Suprapubic skin (tissue), 4 donors: ENCODE results near the gene IPPK.

Experiments
- CTCF ChIP-seq, 2 donors: fragments of 200-600 bp in 1 of 2; fragments of 450-650 bp in 1 of 2; sonication (generic) in 1 of 2; IDR thresholded peaks; one replicate each; pipeline ENCODE4 v1.5.1; 2016 to 2019; ENCODE audit warnings: antibody characterized with exemption in 2 of 2, mild to moderate bottlenecking in 1 of 2, moderate library complexity in 1 of 2
- POLR2A ChIP-seq, 2 donors: fragments of 450-650 bp; IDR thresholded peaks; one replicate each; pipeline ENCODE4 v1.6.1; 2017; ENCODE audit warnings: antibody characterized with exemption in 2 of 2, mild to moderate bottlenecking in 2 of 2, moderate library complexity in 2 of 2
- POLR2AphosphoS5 ChIP-seq, 3 donors: sonication (generic); formaldehyde crosslinking; IDR thresholded peaks; one replicate each; pipeline ENCODE4 v1.6.1; 2017; ENCODE audit warnings: antibody characterized with exemption in 3 of 3

- TF ChIP-seq POLR2A (IDR thresholded peaks at IDR 0.05) (no peak), CTCF (IDR thresholded peaks at IDR 0.05) (no peak), POLR2AphosphoS5 (IDR thresholded peaks at IDR 0.05) (no peak)
Observed at GRCh38 chr9:92712767-92713166, 42.8 kb upstream of the IPPK start.
